ENCODE results near the gene TCIRG1. TPM values are rescaled to one million over a fixed set of nuclear protein-coding genes. Genes with fewer than 3 reads are reported as not detected.

TCIRG1 gene
- total RNA-seq, 1 experiment from 2014 or later = 158 TPM

DNA sequence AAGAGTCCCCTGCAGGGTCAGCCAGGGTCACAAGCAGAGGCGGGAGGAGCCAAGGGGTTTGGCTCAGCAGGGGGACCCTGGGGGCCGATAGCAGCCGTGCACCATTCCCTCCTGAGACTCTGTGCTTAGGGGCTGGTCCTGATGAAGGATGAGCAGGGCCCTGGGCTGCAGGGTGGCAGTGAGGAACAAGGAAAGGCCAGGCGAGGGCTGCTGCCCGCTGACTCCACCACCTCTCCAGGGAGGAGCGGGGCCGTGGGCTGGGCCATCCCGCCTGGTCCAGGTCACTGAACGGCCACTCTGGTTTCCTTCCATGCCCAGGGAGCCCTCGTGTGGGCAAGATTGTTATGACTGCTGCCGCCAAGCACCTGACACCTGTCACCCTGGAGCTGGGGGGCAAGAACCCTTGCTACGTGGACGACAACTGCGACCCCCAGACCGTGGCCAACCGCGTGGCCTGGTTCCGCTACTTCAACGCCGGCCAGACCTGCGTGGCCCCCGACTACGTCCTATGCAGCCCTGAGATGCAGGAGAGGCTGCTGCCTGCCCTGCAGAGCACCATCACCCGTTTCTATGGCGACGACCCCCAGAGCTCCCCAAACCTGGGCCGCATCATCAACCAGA is 17.5 kb upstream of the TCIRG1 start:
- ATAC-seq = peak; percentile 72
- H3K4me1 ChIP-seq (ENCODE audit: control insufficient read depth, insufficient read depth, low read length) = peaks cover 35% of the 10 kb centered on the region
- POLR2A ChIA-PET = no interaction called here

GRCh38 chr11:68022531-68022930 is 16.3 kb upstream of the TCIRG1 start:
- intact Hi-C loops (cut with micrococcal nuclease; ENCODE audit: unreplicated experiment) = no loop called here
- Histone ChIP-seq H3K9me3 (ENCODE audit: control insufficient read depth, insufficient read depth, low read depth, low read length) (no peaks in the 10 kb centered on the region), H3K27me3 (ENCODE audit: control insufficient read depth, insufficient read depth, low read length) (no peaks in the 10 kb centered on the region), H3K4me3 (ENCODE audit: low read depth in 2 of 2, low read length in 2 of 2) (no peak overlapping the region), H3K4me1 (ENCODE audit: control insufficient read depth, insufficient read depth, low read length) (peaks cover 25% of the 10 kb centered on the region), H3K27ac (ENCODE audit: low read length) (no peak overlapping the region), H3K36me3 (ENCODE audit: control insufficient read depth, insufficient read depth, low read length) (no peaks in the 10 kb centered on the region)
- POLR2A ChIA-PET = no interaction called here
- CTCF ChIA-PET = no interaction called here
- in situ Hi-C loops (cut with HindIII; ENCODE audit: low pct_unique_long_range_greater_than_20kb, low sequenced_read_pairs) = no loop called here
- BruUV-seq (replicated peaks) = no TSS peak
- DNase-seq (ENCODE audit: low read depth, low spot score) (no peak), ATAC-seq (no peak)
- TF ChIP-seq REST (IDR thresholded peaks at IDR 0.05; ENCODE audit: insufficient read depth in 1 of 2, low read depth in 2 of 2, low read length in 1 of 2) (no peak), POLR2AphosphoS5 (IDR thresholded peaks at IDR 0.05; ENCODE audit: low read depth, low read length) (no peak), TCF7L2 (IDR thresholded peaks at IDR 0.05; ENCODE audit: low read depth, low read length) (no peak), SIN3A (IDR thresholded peaks at IDR 0.05; ENCODE audit: borderline replicate concordance, insufficient read depth, low read depth, low read length) (no peak)
- TF ChIP-seq, protein P1, sequence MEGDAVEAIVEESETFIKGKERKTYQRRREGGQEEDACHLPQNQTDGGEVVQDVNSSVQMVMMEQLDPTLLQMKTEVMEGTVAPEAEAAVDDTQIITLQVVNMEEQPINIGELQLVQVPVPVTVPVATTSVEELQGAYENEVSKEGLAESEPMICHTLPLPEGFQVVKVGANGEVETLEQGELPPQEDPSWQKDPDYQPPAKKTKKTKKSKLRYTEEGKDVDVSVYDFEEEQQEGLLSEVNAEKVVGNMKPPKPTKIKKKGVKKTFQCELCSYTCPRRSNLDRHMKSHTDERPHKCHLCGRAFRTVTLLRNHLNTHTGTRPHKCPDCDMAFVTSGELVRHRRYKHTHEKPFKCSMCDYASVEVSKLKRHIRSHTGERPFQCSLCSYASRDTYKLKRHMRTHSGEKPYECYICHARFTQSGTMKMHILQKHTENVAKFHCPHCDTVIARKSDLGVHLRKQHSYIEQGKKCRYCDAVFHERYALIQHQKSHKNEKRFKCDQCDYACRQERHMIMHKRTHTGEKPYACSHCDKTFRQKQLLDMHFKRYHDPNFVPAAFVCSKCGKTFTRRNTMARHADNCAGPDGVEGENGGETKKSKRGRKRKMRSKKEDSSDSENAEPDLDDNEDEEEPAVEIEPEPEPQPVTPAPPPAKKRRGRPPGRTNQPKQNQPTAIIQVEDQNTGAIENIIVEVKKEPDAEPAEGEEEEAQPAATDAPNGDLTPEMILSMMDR (IDR thresholded peaks at IDR 0.05) = no peak

More for the DNA sequence above, 17.5 kb upstream of the TCIRG1 start:
- H3K27me3 ChIP-seq (ENCODE audit: control insufficient read depth, insufficient read depth, low read length) = no peaks in the 10 kb centered on the region
- no peak for DNase-seq (ENCODE audit: low read depth, low spot score)
- no TSS peak for BruUV-seq (replicated peaks)
- peak overlapping the region; percentile 72; the same call in 1 of the 2 replicates for H3K27ac ChIP-seq (ENCODE audit: low read length)
- H3K36me3 ChIP-seq (ENCODE audit: control insufficient read depth, insufficient read depth, low read length) = no peaks in the 10 kb centered on the region
- in situ Hi-C loops (cut with HindIII; ENCODE audit: low pct_unique_long_range_greater_than_20kb, low sequenced_read_pairs) (no loop called here), intact Hi-C loops (cut with micrococcal nuclease; ENCODE audit: unreplicated experiment) (no loop called here)
- TF ChIP-seq SIN3A (IDR thresholded peaks at IDR 0.05; ENCODE audit: borderline replicate concordance, insufficient read depth, low read depth, low read length) = no peak
- no peak; the same call in 1 of the 2 replicates for TF ChIP-seq POLR2AphosphoS5 (IDR thresholded peaks at IDR 0.05; ENCODE audit: low read depth, low read length)
- TF ChIP-seq TCF7L2 (IDR thresholded peaks at IDR 0.05; ENCODE audit: low read depth, low read length) = no peak
- TF ChIP-seq REST (IDR thresholded peaks at IDR 0.05; ENCODE audit: insufficient read depth in 1 of 2, low read depth in 2 of 2, low read length in 1 of 2) = peak in 1 of 2 experiments; percentile 47; a peak in 1 of 4 replicates
- TF ChIP-seq, protein P1 (IDR thresholded peaks at IDR 0.05) = peak; percentile 74
- no peak overlapping the region for H3K4me3 ChIP-seq (ENCODE audit: low read depth in 2 of 2, low read length in 2 of 2)
- CTCF ChIA-PET = interaction anchor here (1.1 kb wide), 1 partner anchor 16 kb away, joined by 3 read pairs; no protein-coding TSS in a partner anchor
- H3K9me3 ChIP-seq (ENCODE audit: control insufficient read depth, insufficient read depth, low read depth, low read length) = no peaks in the 10 kb centered on the region

Measured in Panc1 (cell line).